Osteocyte (in vitro differentiated cells): Measurements from ENCODE around the gene CDH23. TPM values are rescaled to one million over a fixed set of nuclear protein-coding genes. Genes with fewer than 3 reads are reported as not detected.

Source experiments
- DNase-seq: peaks from one replicate; pipeline ENCODE4 v3.0.0; 2021; ENCODE audit warnings: mixed read lengths; ENCODE audit not compliant: unreplicated experiment; ENCODE audit errors: extremely low spot score
- H3K27ac Mint-ChIP-seq: one replicate; pipeline ENCODE4 v1.8.0; 2021; ENCODE audit warnings: mild to moderate bottlenecking, mixed read lengths; ENCODE audit not compliant: unreplicated experiment
- H3K27me3 Mint-ChIP-seq: one replicate; pipeline ENCODE4 v1.8.0; 2021; ENCODE audit warnings: mixed read lengths; ENCODE audit not compliant: unreplicated experiment
- H3K36me3 Mint-ChIP-seq: one replicate; pipeline ENCODE4 v1.8.0; 2021; ENCODE audit warnings: mixed read lengths; ENCODE audit not compliant: unreplicated experiment
- H3K4me1 Mint-ChIP-seq: one replicate; pipeline ENCODE4 v1.8.0; 2021; ENCODE audit warnings: mixed read lengths; ENCODE audit not compliant: unreplicated experiment
- H3K4me3 Mint-ChIP-seq: one replicate; pipeline ENCODE4 v1.8.0; 2021; ENCODE audit warnings: mild to moderate bottlenecking, moderate library complexity, mixed read lengths; ENCODE audit not compliant: unreplicated experiment
- H3K9me3 Mint-ChIP-seq: one replicate; pipeline ENCODE4 v1.8.0; 2021; ENCODE audit warnings: mixed read lengths; ENCODE audit not compliant: unreplicated experiment
- CTCF ChIP-seq: fragments of 200-600 bp; sonication (generic); IDR thresholded peaks from 2 replicates; pipeline ENCODE4 v1.5.0; 2021; ENCODE audit warnings: antibody characterized with exemption, mild to moderate bottlenecking, moderate library complexity
- total RNA-seq: library from RNA; stranded (reverse); gene quantifications from 2 replicates; pipeline ENCODE4 v1.2.1, GENCODE V29; 2021

The CDH23 gene
- total RNA-seq, 1 donor from 2014 or later, result not detected

GRCh38 chr10:71724539-71724938 lies 327.8 kb downstream of the CDH23 start:
- no peaks in the 10 kb centered on the region for H3K36me3 Mint-ChIP-seq
- H3K27me3 Mint-ChIP-seq, result peaks cover 28% of the 10 kb centered on the region
- no peak for DNase-seq
- TF ChIP-seq CTCF, result no peak
- H3K4me1 Mint-ChIP-seq, result peaks cover 5% of the 10 kb centered on the region
- H3K4me3 Mint-ChIP-seq, result no peak overlapping the region
- no peak overlapping the region for H3K27ac Mint-ChIP-seq
- no peaks in the 10 kb centered on the region for H3K9me3 Mint-ChIP-seq

GRCh38 chr10:71725249-71725648 lies 328.5 kb downstream of the CDH23 start:
- Mint-ChIP-seq H3K9me3 (no peaks in the 10 kb centered on the region), H3K36me3 (no peaks in the 10 kb centered on the region), H3K27me3 (peaks cover 27% of the 10 kb centered on the region), H3K4me1 (peaks cover 5% of the 10 kb centered on the region), H3K27ac (no peak overlapping the region), H3K4me3 (no peak overlapping the region)
- TF ChIP-seq CTCF, result no peak
- DNase-seq, result no peak

- H3K36me3 Mint-ChIP-seq, result no peaks in the 10 kb centered on the region
- no peak overlapping the region for H3K4me3 Mint-ChIP-seq
- peaks cover 5% of the 10 kb centered on the region for H3K4me1 Mint-ChIP-seq
- TF ChIP-seq CTCF, result peak; percentile 36
- no peak for DNase-seq
- no peak overlapping the region for H3K27ac Mint-ChIP-seq
- H3K27me3 Mint-ChIP-seq, result peaks cover 19% of the 10 kb centered on the region
- no peaks in the 10 kb centered on the region for H3K9me3 Mint-ChIP-seq
Observed at GRCh38 chr10:71725998-71726579, 329.4 kb downstream of the CDH23 start.

GRCh38 chr10:71726580-71727104 lies 329.9 kb downstream of the CDH23 start:
- TF ChIP-seq CTCF, result no peak
- H3K27ac Mint-ChIP-seq, result no peak overlapping the region
- H3K36me3 Mint-ChIP-seq, result no peaks in the 10 kb centered on the region
- H3K9me3 Mint-ChIP-seq, result no peaks in the 10 kb centered on the region
- no peak for DNase-seq
- H3K27me3 Mint-ChIP-seq, result peaks cover 14% of the 10 kb centered on the region
- H3K4me3 Mint-ChIP-seq, result no peak overlapping the region
- H3K4me1 Mint-ChIP-seq, result peaks cover 5% of the 10 kb centered on the region

- DNase-seq, result no peak
- Mint-ChIP-seq H3K9me3 (no peaks in the 10 kb centered on the region), H3K4me3 (no peak overlapping the region), H3K27ac (no peak overlapping the region), H3K27me3 (peaks cover 10% of the 10 kb centered on the region), H3K4me1 (peaks cover 5% of the 10 kb centered on the region), H3K36me3 (no peaks in the 10 kb centered on the region)
- TF ChIP-seq CTCF, result no peak
Observed at GRCh38 chr10:71727105-71727737, 330.5 kb downstream of the CDH23 start.
